ENCODE results near the gene HIF1A. TPM values are rescaled to one million over a fixed set of nuclear protein-coding genes. Genes with fewer than 3 reads are reported as not detected.

Gene HIF1A
- total and polyA plus RNA-seq, 2 of the 8 experiments (the other 6 are each of a cell fraction or from before 2014, with no cell fraction given): 54.8 to 175 TPM

DNA sequence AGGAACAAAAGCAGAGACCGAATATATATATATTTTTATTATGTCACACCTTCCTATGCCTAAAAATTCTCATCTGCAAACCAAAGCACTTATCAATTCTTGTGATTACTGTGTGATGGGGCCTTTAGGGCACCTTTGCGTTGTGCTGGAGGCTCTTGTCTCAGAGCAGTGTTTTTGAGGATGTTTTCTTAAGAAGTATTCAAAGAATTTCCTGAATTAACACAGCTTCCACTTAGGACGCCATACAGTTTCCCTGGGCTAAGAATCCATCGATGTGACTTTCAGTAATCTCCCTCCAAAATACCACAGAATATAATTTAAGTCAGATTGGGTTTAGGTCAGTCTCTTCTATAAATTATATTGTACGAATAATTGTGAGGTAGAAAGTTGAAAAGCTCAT, 22.0 kb upstream of the HIF1A start:
- H2AFZ ChIP-seq (ENCODE audit: low read length): no peak overlapping the region
- no peak overlapping the region for H2BK12ac ChIP-seq (ENCODE audit: low read depth, low read length)
- no peak overlapping the region for H3K56ac ChIP-seq (replicated peaks; ENCODE audit: insufficient read length, low read depth, low read length)
- H3K27ac ChIP-seq (ENCODE audit: low read depth, low read length): no peak overlapping the region
- no peak overlapping the region for H3K4me2 ChIP-seq (ENCODE audit: insufficient read depth in 1 of 2, low read depth in 2 of 2, low read length in 2 of 2)
- no peak overlapping the region for H2BK120ac ChIP-seq (replicated peaks; ENCODE audit: low read depth, low read length)
- ChIA-PET POLR2A (ENCODE audit: partially characterized antibody) (interaction anchor here (0.8 kb wide), 1 partner anchor 22 kb away, joined by 5 read pairs; the partner anchor contains the start of gene HIF1A), CTCF (ENCODE audit: partially characterized antibody) (interaction anchor here (0.6 to 1.1 kb wide), 2 partner anchors 18 to 87 kb away, joined by 3 to 4 read pairs; no protein-coding TSS in a partner anchor)
- no peaks in the 10 kb centered on the region for H3K27me3 ChIP-seq (replicated peaks in 1 of 4; ENCODE audit: control insufficient read depth in 3 of 4, extremely low read depth in 1 of 4, insufficient read depth in 3 of 4, low read length in 3 of 4)
- no peak overlapping the region for H4K5ac ChIP-seq (ENCODE audit: insufficient read length, low read depth, low read length)
- no peak overlapping the region for H4K8ac ChIP-seq (ENCODE audit: extremely low read depth, insufficient read depth, low read length)
- 61% methylated on average over 5 of the region's 5 CpGs; no CpG with 5 or more reads in 1 of the 2 experiments for WGBS, 2 experiments (ENCODE audit: extremely low coverage in 1 of 2, insufficient coverage in 1 of 2, insufficient read length in 1 of 2, insufficient replicate concordance in 2 of 2, low coverage in 1 of 2, low lambda C conversion rate in 2 of 2, missing lambda C conversion rate in 1 of 2)
- no peak overlapping the region for H3K9ac ChIP-seq (replicated peaks in 1 of 4; ENCODE audit: extremely low read depth in 1 of 4, low read depth in 3 of 4, low read length in 3 of 4)
- H3K18ac ChIP-seq (ENCODE audit: extremely low read depth, low read length): no peak overlapping the region
- H3K36me3 ChIP-seq (ENCODE audit: control insufficient read depth in 2 of 4, insufficient read depth in 4 of 4, low read length in 3 of 4): no peaks in the 10 kb centered on the region
- TF ChIP-seq CTBP2 (IDR thresholded peaks at IDR 0.05; ENCODE audit: borderline replicate concordance, insufficient read depth, insufficient read length, low read length) (no peak), POLR2A (IDR thresholded peaks at IDR 0.05; ENCODE audit: control extremely low read depth in 1 of 2, low read depth in 2 of 2, low read length in 2 of 2) (no peak), TEAD4 (IDR thresholded peaks at IDR 0.05; ENCODE audit: low read depth, low read length) (0 out of 2 replicates have a peak, but pooled peaks have one; percentile 7)
- no peak overlapping the region for H4K91ac ChIP-seq (replicated peaks; ENCODE audit: insufficient read length, low read length)
- H3K4ac ChIP-seq (replicated peaks; ENCODE audit: insufficient read length, low read depth, low read length): no peak overlapping the region
- H3K14ac ChIP-seq (ENCODE audit: insufficient read length): no peak overlapping the region
- H3K23me2 ChIP-seq (ENCODE audit: low read depth, low read length): no peaks in the 10 kb centered on the region; the same call in 1 of the 2 replicates
- no peak overlapping the region for H3K4me3 ChIP-seq (ENCODE audit: extremely low read depth in 1 of 4, insufficient read depth in 2 of 4, low read depth in 3 of 4, low read length in 4 of 4)
- H2BK15ac ChIP-seq (ENCODE audit: low read length): no peak overlapping the region
- no peak overlapping the region for H3K23ac ChIP-seq (ENCODE audit: insufficient read length)
- peaks cover 0 to 9% (median 3%) of the 10 kb centered on the region in 4 experiments; a peak in 2 of 7 replicates for H3K4me1 ChIP-seq (replicated peaks in 1 of 4; ENCODE audit: control insufficient read depth in 3 of 4, insufficient read depth in 4 of 4, low read length in 3 of 4)
- DNase-seq (ENCODE audit: low read depth in 1 of 2, low spot score in 2 of 2) (no peak), FAIRE-seq (no peak)
- H3K79me2 ChIP-seq (ENCODE audit: control insufficient read depth in 1 of 2, insufficient read depth in 2 of 2, low read length in 2 of 2): no peaks in the 10 kb centered on the region
- no peaks in the 10 kb centered on the region for H3K79me1 ChIP-seq (ENCODE audit: low read depth, low read length)
- H4K20me1 ChIP-seq (replicated peaks in 1 of 2; ENCODE audit: control insufficient read depth in 1 of 2, insufficient read depth in 2 of 2, low read length in 2 of 2): no peaks in the 10 kb centered on the region
- H3K9me3 ChIP-seq (ENCODE audit: insufficient read depth in 2 of 2, low read depth in 1 of 2, low read length in 1 of 2): no peaks in the 10 kb centered on the region
- H2BK20ac ChIP-seq (ENCODE audit: low read length): no peak overlapping the region
- no peak overlapping the region for H2AK5ac ChIP-seq (ENCODE audit: low read depth, low read length)
- no peak overlapping the region for H2BK5ac ChIP-seq (ENCODE audit: low read depth, low read length)
